ENCODE measurements around the gene COL4A1. TPM values are rescaled to one million over a fixed set of nuclear protein-coding genes. Genes with fewer than 3 reads are reported as not detected.

The COL4A1 gene
- total and polyA plus RNA-seq, 11 donors: 52.6 to 428 (median 184) TPM

DNA sequence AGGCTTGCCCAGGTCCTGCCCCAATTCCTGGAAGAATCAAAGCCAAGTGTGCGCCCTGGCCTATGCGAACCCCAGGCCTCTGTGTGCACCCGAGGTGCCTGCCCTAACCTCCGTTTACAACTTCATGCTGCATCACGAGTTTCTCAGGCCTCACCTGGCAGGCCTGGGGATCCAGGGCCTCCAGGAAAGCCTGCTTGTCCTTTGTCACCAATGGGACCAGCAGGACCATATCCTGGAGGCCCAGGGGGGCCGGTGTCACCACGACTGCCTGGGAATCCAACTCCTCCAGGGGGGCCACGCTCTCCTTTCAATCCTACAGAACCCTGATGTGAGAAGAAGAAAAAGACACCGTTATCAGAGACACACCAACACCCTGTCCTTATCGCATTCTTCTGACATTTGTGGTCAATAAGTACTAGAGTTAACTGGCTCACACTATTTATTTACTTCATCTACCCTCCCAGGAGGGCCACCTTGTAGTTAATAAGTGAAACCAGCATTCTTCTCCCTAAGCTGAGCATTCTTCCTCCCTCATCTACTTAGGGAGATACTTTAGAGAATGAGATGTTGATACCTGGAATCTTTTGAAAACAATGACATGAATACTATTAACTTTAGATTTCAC lies 120.6 kb downstream of the COL4A1 start:
- Histone ChIP-seq H3K4me1 (peaks cover 0 to 35% (median 9%) of the 10 kb centered on the region in 12 donors), H3K36me3 (peaks cover 3 to 100% (median 92%) of the 10 kb centered on the region in 9 donors), H3K27ac (no peak overlapping the region), H3K4me3 (no peak overlapping the region), H3K27me3 (no peaks in the 10 kb centered on the region), H3K9me3 (no peaks in the 10 kb centered on the region)
- WGBS, 4 donors: 81 to 83% (median 81%) methylated on average over 9 to 10 of the region's 10 CpGs
- no peak for TF ChIP-seq POLR2A (IDR thresholded peaks at IDR 0.05)
- TF ChIP-seq, protein P1, sequence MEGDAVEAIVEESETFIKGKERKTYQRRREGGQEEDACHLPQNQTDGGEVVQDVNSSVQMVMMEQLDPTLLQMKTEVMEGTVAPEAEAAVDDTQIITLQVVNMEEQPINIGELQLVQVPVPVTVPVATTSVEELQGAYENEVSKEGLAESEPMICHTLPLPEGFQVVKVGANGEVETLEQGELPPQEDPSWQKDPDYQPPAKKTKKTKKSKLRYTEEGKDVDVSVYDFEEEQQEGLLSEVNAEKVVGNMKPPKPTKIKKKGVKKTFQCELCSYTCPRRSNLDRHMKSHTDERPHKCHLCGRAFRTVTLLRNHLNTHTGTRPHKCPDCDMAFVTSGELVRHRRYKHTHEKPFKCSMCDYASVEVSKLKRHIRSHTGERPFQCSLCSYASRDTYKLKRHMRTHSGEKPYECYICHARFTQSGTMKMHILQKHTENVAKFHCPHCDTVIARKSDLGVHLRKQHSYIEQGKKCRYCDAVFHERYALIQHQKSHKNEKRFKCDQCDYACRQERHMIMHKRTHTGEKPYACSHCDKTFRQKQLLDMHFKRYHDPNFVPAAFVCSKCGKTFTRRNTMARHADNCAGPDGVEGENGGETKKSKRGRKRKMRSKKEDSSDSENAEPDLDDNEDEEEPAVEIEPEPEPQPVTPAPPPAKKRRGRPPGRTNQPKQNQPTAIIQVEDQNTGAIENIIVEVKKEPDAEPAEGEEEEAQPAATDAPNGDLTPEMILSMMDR (IDR thresholded peaks at IDR 0.05): no peak
- intact Hi-C loops (cut with DNase I): no loop called here
- ATAC-seq: no peak
- no peak for DNase-seq

DNA sequence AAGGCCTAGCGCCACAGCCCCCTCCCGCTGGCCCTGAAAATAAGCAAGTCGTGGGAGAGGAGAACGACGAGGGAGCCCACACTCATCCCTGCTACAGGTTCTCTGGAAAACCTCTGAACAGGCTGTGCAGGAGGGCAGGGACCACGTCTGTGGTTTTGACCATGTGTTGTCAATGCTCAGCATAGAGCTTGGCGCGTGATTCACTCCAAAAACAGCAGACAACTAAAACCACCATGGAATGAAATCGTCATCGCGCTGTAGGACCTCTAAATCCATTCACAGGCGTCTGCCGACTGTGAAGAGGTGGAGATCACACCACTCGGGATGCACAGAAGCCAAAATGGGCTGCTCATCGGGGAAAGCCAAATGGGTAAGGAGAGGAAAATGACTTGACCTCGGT lies 121.3 kb downstream of the COL4A1 start:
- ATAC-seq (no peak), DNase-seq (no peak)
- peaks cover 0 to 35% (median 9%) of the 10 kb centered on the region in 12 donors for H3K4me1 ChIP-seq
- H3K4me3 ChIP-seq: no peak overlapping the region
- peaks cover 3 to 100% (median 92%) of the 10 kb centered on the region in 9 donors for H3K36me3 ChIP-seq
- intact Hi-C loops (cut with DNase I): no loop called here
- no peaks in the 10 kb centered on the region for H3K27me3 ChIP-seq
- no peak overlapping the region for H3K27ac ChIP-seq
- TF ChIP-seq, protein P1 (IDR thresholded peaks at IDR 0.05): no peak
- no peak for TF ChIP-seq POLR2A (IDR thresholded peaks at IDR 0.05)
- no peaks in the 10 kb centered on the region for H3K9me3 ChIP-seq
- WGBS, 4 donors: 85 to 92% (median 90%) methylated on average over 16 of the region's 16 CpGs

DNA sequence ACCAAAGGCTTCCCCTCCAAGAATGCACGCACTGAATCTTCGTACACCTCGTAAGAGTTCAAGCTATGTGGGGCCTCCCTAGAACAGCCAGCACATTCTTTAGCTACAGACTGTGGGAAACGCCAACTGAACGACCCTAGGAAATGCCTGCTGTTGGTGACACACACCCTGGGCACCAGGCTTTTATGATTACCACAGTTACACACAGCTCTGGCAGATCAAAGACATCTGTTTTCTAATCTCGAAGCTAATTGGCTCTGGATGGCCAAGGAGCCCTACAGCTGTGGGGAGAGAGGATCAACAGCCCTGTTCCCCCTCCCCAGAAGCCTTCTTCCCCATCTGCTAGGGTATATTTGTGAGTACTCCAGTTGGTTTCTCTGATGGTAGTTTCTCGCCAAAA lies 123.0 kb downstream of the COL4A1 start:
- ATAC-seq (no peak), DNase-seq (no peak)
- no peak overlapping the region for H3K27ac ChIP-seq
- intact Hi-C loops (cut with DNase I): no loop called here
- no peaks in the 10 kb centered on the region for H3K27me3 ChIP-seq
- H3K9me3 ChIP-seq: no peaks in the 10 kb centered on the region
- 62 to 91% (median 80%) methylated on average over 6 to 7 of the region's 7 CpGs for WGBS, 4 donors
- H3K36me3 ChIP-seq: peaks cover 3 to 100% (median 92%) of the 10 kb centered on the region in 9 donors
- TF ChIP-seq, protein P1 (IDR thresholded peaks at IDR 0.05): no peak
- no peak for TF ChIP-seq POLR2A (IDR thresholded peaks at IDR 0.05)
- peaks cover 0 to 24% (median 9%) of the 10 kb centered on the region in 12 donors for H3K4me1 ChIP-seq
- no peak overlapping the region for H3K4me3 ChIP-seq

DNA sequence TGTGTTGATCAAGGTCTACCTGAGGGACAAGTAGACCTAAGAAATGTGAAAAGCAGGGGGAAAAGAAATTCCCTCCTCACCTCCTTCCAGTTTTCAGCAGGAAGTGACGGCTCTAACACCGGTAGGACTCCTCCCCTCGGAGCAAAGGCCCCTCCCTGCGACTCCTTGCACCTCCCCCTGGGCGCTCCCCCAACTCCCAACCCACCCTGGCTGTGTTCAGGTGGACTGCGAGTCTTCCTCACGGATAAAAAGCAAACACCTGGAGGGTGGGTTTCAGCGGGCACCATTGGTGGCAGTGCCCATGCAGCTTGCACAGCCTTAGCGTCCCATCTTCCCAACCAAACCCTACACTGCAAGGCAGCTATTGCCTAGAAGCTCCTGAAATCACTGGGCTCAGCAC lies 124.5 kb downstream of the COL4A1 start:
- Histone ChIP-seq H3K36me3 (peaks cover 9 to 100% (median 100%) of the 10 kb centered on the region in 9 donors), H3K9me3 (no peaks in the 10 kb centered on the region), H3K27me3 (no peaks in the 10 kb centered on the region), H3K4me1 (peaks cover 0 to 9% (median 2%) of the 10 kb centered on the region in 12 donors), H3K4me3 (no peak overlapping the region), H3K27ac (no peak overlapping the region)
- WGBS, 4 donors: 84 to 98% (median 88%) methylated on average over 9 of the region's 9 CpGs
- DNase-seq: no peak
- no peak for ATAC-seq
- TF ChIP-seq, protein P1 (IDR thresholded peaks at IDR 0.05): no peak
- TF ChIP-seq POLR2A (IDR thresholded peaks at IDR 0.05): no peak
- intact Hi-C loops (cut with DNase I): no loop called here

All from heart left ventricle (tissue), 16 donors.